Measurements from ENCODE around the gene CFAP70.

DNA sequence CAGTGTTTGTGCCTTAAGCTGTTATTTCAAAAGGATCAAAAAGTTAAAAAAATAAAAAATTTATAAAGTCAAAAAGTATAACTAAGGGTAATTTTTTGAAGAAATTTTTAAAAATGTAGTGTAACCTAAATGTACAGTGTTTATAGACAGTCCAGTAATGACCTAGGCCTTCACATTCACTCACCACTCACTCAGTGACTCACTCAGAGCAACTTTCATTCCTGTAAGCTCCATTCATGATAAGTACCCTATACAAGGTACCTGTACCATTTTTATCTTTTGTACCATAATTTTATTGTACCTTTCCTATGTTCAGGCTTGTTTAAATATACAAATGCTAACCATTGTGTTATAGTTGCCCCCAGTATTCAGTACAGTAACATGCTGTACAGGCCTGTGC, 133.1 kb downstream of the CFAP70 start:
- TF ChIP-seq, protein P1, sequence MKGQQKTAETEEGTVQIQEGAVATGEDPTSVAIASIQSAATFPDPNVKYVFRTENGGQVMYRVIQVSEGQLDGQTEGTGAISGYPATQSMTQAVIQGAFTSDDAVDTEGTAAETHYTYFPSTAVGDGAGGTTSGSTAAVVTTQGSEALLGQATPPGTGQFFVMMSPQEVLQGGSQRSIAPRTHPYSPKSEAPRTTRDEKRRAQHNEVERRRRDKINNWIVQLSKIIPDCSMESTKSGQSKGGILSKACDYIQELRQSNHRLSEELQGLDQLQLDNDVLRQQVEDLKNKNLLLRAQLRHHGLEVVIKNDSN (IDR thresholded peaks at IDR 0.05) = no peak
- no peak for TF ChIP-seq TCF12 (IDR thresholded peaks at IDR 0.05; ENCODE audit: low read depth)
- no peak for TF ChIP-seq FOXM1 (IDR thresholded peaks at IDR 0.05; ENCODE audit: borderline replicate concordance, low read depth)
- no peak for TF ChIP-seq CREB1 (IDR thresholded peaks at IDR 0.05; ENCODE audit: low read depth)
- TF ChIP-seq, protein P2, sequence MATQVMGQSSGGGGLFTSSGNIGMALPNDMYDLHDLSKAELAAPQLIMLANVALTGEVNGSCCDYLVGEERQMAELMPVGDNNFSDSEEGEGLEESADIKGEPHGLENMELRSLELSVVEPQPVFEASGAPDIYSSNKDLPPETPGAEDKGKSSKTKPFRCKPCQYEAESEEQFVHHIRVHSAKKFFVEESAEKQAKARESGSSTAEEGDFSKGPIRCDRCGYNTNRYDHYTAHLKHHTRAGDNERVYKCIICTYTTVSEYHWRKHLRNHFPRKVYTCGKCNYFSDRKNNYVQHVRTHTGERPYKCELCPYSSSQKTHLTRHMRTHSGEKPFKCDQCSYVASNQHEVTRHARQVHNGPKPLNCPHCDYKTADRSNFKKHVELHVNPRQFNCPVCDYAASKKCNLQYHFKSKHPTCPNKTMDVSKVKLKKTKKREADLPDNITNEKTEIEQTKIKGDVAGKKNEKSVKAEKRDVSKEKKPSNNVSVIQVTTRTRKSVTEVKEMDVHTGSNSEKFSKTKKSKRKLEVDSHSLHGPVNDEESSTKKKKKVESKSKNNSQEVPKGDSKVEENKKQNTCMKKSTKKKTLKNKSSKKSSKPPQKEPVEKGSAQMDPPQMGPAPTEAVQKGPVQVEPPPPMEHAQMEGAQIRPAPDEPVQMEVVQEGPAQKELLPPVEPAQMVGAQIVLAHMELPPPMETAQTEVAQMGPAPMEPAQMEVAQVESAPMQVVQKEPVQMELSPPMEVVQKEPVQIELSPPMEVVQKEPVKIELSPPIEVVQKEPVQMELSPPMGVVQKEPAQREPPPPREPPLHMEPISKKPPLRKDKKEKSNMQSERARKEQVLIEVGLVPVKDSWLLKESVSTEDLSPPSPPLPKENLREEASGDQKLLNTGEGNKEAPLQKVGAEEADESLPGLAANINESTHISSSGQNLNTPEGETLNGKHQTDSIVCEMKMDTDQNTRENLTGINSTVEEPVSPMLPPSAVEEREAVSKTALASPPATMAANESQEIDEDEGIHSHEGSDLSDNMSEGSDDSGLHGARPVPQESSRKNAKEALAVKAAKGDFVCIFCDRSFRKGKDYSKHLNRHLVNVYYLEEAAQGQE (IDR thresholded peaks at IDR 0.05; ENCODE audit: low read depth) = no peak
- no peak for TF ChIP-seq YY1 (IDR thresholded peaks at IDR 0.05; ENCODE audit: low read depth)
- TF ChIP-seq EP300 (IDR thresholded peaks at IDR 0.05; ENCODE audit: borderline replicate concordance) = no peak
- no peak for TF ChIP-seq CEBPB (IDR thresholded peaks at IDR 0.05)
- TF ChIP-seq TAF1 (IDR thresholded peaks at IDR 0.05; ENCODE audit: low read depth) = no peak
- TF ChIP-seq NFIC (IDR thresholded peaks at IDR 0.05) = no peak
- TF ChIP-seq RAD21 (IDR thresholded peaks at IDR 0.05; ENCODE audit: low read depth) = no peak
